ENCODE data around the gene TCP11L2.
"Not testable (repeated sequence)": the region's sequence is repeated elsewhere in the genome, so short reads cannot be mapped to it uniquely, and the experiment has no call there.

TCP11L2 gene

GRCh38 chr12:106341086-106341877, 38.7 kb downstream of the TCP11L2 start:
- no peak for DNase-seq

GRCh38 chr12:106342397-106343213, 40.1 kb downstream of the TCP11L2 start:
- peak in 7 of 58 donors; percentile 2 to 42 (median 10) for DNase-seq

- no peak for DNase-seq
Measured at GRCh38 chr12:106343214-106343528, 40.6 kb downstream of the TCP11L2 start.

GRCh38 chr12:106344131-106344530, 41.6 kb downstream of the TCP11L2 start:
- no peak for DNase-seq

DNA sequence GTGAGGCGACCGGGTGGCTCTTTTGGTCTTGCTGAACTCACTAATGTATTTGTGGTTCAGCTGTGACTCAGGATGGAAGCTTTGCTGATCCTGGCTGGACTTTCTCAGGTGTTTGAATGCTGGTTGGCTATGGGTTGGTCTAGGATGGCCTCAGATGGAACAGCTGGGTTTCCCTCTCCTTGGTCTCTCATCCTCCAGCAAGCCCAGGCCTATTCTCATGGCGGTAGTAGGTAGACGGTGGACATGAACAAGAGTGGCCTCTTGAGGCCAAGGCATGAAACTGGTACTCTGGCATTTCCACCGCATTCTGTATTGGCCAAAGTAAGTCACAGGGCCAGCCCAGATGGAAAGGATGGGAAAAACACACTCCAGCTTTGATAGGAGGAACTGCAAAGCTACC, 43.2 kb downstream of the TCP11L2 start:
- DNase-seq: peak in 21 of 58 donors; percentile 5 to 37 (median 20)

DNA sequence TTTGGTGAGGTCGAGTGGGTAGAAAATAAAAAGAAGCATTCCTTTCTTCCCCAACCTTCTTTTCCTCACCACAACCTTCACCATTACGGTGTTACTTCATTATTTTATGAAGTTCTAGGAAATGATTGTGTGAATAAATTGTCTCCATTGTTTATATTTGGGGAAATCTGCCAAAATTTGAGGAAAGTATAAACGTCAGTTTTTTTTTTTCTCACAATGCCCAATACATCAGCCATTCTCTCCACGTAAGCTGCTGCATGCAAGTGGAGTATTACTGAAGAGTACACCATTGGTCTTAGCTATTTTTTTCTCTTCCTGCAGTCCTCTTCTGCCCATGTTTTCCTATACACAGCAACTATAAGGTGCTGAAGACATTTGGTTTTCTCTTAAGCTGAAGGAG, 45.9 kb downstream of the TCP11L2 start:
- no peak for DNase-seq

GRCh38 chr12:106353175-106353574, 50.6 kb downstream of the TCP11L2 start:
- no peak for DNase-seq

DNA sequence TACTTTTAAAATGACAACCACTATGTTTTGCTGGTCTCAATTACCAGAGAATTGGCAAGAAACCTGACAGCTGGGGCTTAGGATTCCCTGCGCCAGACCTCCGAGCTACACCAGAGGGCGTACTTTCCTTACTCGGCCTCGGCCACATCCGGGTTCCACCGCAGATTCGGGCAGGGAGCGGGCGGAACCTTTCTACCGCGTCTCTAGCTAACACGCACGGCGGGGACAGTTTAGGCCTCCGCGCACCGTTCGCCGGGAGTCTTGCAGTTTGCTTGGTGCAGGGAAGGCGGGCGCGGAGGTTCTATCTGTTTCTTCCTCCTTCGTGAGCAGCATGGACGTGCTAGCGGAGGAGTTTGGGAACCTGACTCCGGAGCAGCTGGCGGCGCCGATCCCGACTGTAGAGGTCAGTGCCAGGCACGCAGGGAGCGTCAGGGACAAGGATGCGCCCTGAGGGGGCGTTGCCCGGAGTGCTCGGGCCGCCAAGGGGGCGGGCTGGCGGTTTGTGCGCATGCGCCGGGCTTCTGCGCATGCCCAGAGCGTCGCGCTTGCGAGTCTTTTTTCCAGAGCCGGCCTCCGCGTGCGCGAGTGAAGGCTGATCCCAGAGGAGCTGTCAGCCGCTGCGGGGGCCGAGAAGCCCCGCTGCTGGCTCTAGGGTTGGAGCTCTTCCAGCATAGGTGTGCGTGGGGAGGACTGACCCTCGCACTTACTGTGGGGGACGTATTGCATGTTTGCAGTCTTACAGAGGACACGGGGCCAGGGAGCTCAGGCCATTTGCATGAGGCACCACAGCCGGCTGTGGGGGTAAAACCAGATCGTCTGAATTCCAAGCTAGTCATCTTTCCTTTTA, 55.2 kb downstream of the TCP11L2 start, which contains the start of gene POLR3B:
TSS of gene POLR3B (plus strand) at position 200 of the 847 bp plus-strand sequence. CDS start at position 332, 132 bp downstream.
- peak; percentile 78 to 100 (median 96) for DNase-seq

GRCh38 chr12:106358396-106359241, 56.1 kb downstream of the TCP11L2 start:
- peak in 13 of 58 donors; percentile 21 to 68 (median 43) for DNase-seq

DNA sequence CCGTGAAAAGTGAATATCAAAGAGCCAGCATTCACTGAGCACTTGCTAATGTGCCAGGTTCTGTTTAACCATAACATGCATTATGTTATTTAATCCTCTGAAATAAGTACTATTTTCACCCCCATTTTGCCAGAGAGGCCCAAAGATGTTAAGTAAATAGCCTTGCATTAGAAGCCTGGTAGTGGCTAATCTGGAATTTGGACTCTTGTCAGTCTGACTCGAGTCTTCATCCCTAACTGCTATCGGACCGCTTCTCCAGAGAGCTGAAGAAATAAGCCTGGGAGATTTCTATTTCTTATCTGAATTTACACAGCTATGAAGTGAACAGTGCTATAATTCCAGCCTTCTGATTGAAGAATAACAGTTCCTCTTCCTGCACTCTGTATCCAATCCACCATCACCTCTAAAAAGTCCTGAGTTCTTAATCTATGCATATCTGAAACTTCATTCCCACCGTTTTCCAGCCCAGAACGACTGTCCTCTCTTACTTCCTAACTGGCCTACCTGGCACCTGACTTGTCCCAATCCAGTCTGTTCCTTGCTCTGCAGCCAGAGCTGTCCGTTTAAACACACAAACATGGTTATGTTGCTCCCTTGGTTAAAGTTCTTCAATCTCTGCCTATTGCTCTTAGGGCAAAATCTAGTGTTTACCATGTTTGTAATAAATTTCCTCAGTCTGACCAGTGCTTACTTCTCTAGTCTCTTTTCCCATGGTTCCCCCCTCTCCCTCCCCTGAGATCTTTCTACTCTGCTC, 57.3 kb downstream of the TCP11L2 start:
- DNase-seq: no peak

GRCh38 chr12:106360400-106360994, 58.0 kb downstream of the TCP11L2 start:
- DNase-seq: no peak

DNA sequence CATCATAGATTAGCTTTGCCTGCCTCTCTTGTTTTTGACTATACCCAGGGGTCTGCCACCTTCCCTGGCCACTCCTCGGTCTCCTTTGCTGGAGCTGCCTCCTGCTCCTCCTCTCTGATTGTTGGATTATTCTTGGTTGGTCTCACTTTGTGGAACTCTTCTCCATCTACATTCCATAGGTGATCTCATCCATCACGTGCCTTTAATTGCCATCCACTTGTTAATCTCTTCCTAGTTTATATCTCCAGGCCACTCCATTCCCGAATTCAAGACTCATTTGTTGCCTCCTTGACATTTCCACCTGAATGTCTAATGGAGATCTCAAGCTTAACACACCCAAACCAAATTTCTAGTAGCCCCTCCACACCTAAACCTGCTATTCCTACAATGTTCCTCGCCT, 60.4 kb downstream of the TCP11L2 start:
- DNase-seq: no peak

- no peak for DNase-seq
Measured at GRCh38 chr12:106364261-106364660, 61.7 kb downstream of the TCP11L2 start.

GRCh38 chr12:106369624-106370346, 67.3 kb downstream of the TCP11L2 start:
- DNase-seq: no peak

DNA sequence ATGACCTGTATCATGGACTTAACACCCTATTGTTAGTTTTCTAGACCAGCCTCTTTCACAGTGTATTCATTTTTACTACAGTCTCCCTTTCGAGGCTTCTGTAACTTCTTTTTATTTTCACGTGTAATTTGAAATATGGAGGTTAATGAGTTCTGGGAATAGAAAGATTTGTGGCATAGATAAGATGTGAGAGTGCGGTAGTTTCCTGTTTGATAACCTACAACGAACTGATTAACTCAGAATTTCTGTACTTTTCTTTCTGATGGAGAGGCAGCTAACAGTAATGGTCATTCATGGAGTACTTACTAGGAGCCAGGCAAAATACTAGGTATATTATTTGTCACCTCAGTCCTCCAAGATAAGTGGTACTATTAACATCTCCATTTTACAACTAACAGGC, 76.3 kb downstream of the TCP11L2 start:
- no peak for DNase-seq

DNA sequence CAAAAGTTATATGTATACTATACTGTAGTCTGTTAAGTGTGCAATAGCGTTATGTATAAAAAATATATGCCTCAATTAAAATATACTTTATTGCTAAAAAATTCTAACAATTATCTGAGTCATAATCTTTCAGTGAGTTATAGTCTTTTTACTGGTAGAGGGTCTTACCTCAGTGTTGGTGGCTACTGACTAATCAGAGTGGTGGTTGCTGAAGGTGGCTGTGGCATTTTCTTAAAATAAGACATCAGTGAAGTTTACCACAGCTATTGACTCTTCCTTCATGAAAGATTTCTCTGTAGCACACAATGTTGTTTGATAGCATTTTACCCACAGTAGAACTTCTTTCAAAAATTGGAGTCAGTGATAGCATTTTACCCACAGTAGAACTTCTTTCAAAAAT, 78.4 kb downstream of the TCP11L2 start:
- no peak for DNase-seq

DNA sequence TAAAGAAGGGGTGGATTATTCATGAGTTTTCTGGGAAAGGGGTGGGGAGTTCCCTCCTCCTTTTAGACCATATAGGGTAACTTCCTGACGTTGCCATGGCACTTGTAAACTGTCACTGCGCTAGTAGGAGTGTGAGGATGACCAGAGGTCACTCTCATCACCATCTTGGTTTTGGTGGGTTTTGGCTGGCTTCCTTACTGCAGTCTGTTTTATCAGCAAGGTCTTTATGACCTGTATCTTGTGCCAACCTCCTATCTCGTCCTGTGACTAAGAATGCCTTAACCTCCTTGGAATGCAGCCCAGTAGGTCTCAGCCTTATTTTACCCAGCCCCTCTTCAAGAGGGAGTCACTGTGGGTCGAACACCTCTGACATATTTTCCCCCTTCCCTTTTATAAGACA, 79.3 kb downstream of the TCP11L2 start:
- DNase-seq: not testable (repeated sequence)

DNA sequence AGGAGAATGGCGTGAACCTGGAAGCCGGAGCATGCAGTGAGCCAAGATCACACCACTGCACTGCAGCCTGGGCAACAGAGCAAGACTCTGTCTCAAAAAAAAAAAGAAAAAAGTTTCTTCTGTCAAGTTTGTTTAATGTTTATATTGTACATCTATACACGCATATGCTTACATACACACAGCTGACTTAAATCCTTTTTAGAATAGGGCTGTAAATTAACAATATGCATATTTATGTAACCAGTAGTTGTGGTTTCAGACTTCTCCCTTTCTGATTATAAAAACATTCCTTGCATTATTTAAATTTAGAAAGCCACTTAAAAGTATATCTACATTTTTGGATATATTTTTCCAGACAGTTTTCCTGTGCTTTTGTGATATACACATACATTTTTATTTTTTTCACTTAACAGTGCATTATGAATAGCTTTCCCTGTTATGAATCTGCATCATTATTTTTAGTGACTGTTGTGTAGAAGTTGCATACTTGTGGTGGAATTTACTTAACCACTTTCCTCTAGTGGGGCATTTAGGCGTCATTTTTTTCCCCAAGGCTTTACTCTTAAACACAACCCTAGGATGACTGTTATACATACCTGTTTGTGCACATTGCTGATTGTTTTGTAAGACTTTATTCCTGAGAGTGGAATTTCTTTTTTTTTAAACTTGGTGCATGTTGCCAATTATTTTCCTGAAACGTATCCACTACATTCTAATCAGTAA, 84.4 kb downstream of the TCP11L2 start:
- no peak for DNase-seq

All from anterior cingulate cortex (tissue), 58 donors.